ENCODE measurements around the gene NXPH3.

NXPH3 gene

DNA sequence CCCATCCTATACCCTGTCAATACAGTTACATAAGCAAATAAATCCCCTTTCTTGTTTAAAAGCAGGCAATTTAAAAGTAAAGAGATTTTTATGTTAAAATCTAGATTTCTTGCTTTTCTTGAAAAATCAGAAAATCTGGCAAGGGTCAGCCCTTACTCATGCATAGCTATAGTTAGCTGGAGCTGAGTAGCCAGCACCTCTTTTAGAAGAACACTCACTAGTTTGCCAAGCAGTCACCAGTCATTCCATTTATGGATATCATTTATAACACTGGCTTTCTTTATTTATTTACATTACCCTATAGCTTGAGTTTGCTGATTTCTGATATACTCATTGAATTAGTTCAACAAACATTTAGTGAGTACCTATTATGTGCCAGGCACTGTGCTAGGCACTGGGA is 45.7 kb downstream of the NXPH3 start:
- Histone ChIP-seq H3K27ac (ENCODE audit: low read length) (no peak overlapping the region), H3K9me3 (replicated peaks; ENCODE audit: insufficient read depth, low read length) (no peaks in the 10 kb centered on the region), H3K4me3 (ENCODE audit: low read length) (no peak overlapping the region), H3K9ac (ENCODE audit: low read length) (no peak overlapping the region), H3F3A (ENCODE audit: insufficient read depth, low read length) (peaks cover 23% of the 10 kb centered on the region), H3K9me2 (replicated peaks; ENCODE audit: insufficient read depth, low read length) (no peaks in the 10 kb centered on the region), H3K79me2 (ENCODE audit: low read length) (peaks cover 65% of the 10 kb centered on the region), H4K20me1 (ENCODE audit: insufficient read depth, low read length) (no peaks in the 10 kb centered on the region), H3K4me1 (ENCODE audit: low read length) (peaks cover 28% of the 10 kb centered on the region), H2AFZ (ENCODE audit: low read length) (no peak overlapping the region), H3K4me2 (ENCODE audit: low read depth, low read length) (no peak overlapping the region), H3K36me3 (replicated peaks; ENCODE audit: insufficient read depth, low read length) (0 out of 2 replicates have a peak, but pooled peaks cover 2% of the 10 kb centered on the region), H3K27me3 (replicated peaks; ENCODE audit: insufficient read depth, low read length) (no peaks in the 10 kb centered on the region)
- DNase-seq = no peak
- TF ChIP-seq CTCF (IDR thresholded peaks at IDR 0.05; ENCODE audit: low read length) (no peak), EZH2phosphoT487 (IDR thresholded peaks at IDR 0.05; ENCODE audit: low read length) (no peak), EZH2 (optimal IDR thresholded peaks at IDR 0.05; ENCODE audit: low read depth, low read length) (no peak)

GRCh38 chr17:49621946-49622529 is 46.4 kb downstream of the NXPH3 start:
- no peak for DNase-seq
- Histone ChIP-seq H3K27me3 (replicated peaks; ENCODE audit: insufficient read depth, low read length) (no peaks in the 10 kb centered on the region), H3K9me2 (replicated peaks; ENCODE audit: insufficient read depth, low read length) (no peaks in the 10 kb centered on the region), H3K79me2 (ENCODE audit: low read length) (peaks cover 69% of the 10 kb centered on the region), H3K36me3 (replicated peaks; ENCODE audit: insufficient read depth, low read length) (0 out of 2 replicates have a peak, but pooled peaks cover 2% of the 10 kb centered on the region), H3K4me2 (ENCODE audit: low read depth, low read length) (no peak overlapping the region), H4K20me1 (ENCODE audit: insufficient read depth, low read length) (no peaks in the 10 kb centered on the region), H3K4me1 (ENCODE audit: low read length) (peaks cover 25% of the 10 kb centered on the region), H3F3A (ENCODE audit: insufficient read depth, low read length) (peaks cover 18% of the 10 kb centered on the region), H3K9ac (ENCODE audit: low read length) (no peak overlapping the region), H2AFZ (ENCODE audit: low read length) (no peak overlapping the region), H3K27ac (ENCODE audit: low read length) (no peak overlapping the region), H3K4me3 (ENCODE audit: low read length) (no peak overlapping the region), H3K9me3 (replicated peaks; ENCODE audit: insufficient read depth, low read length) (no peaks in the 10 kb centered on the region)
- TF ChIP-seq CTCF (IDR thresholded peaks at IDR 0.05; ENCODE audit: low read length) = no peak
- TF ChIP-seq EZH2 (optimal IDR thresholded peaks at IDR 0.05; ENCODE audit: low read depth, low read length) = no peak
- no peak for TF ChIP-seq EZH2phosphoT487 (IDR thresholded peaks at IDR 0.05; ENCODE audit: low read length)

DNA sequence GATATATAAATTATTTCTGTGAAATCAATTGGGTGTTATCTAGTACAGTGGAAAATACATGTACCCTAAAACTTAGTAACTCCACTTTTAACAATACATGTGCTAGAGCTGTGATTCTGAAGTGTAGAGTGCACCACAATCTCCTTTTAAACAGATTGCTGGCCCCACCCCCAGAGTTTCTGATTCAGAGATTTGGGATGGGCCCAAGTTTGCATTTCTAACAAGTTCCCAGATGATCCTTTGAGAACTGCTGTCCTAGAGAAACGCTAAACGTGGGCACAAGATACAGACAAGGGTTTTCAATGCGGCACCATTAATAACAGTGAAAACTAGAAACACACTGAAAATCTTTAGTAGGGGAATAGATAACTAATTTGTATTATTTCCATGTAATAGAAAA is 49.2 kb downstream of the NXPH3 start:
- no peaks in the 10 kb centered on the region for H3F3A ChIP-seq (ENCODE audit: insufficient read depth, low read length)
- no peaks in the 10 kb centered on the region for H3K9me2 ChIP-seq (replicated peaks; ENCODE audit: insufficient read depth, low read length)
- no peaks in the 10 kb centered on the region for H3K4me1 ChIP-seq (ENCODE audit: low read length)
- peaks cover 85% of the 10 kb centered on the region for H3K79me2 ChIP-seq (ENCODE audit: low read length)
- no peak overlapping the region for H3K9ac ChIP-seq (ENCODE audit: low read length)
- no peak overlapping the region for H3K4me3 ChIP-seq (ENCODE audit: low read length)
- H2AFZ ChIP-seq (ENCODE audit: low read length) = no peak overlapping the region
- no peak for TF ChIP-seq EZH2 (optimal IDR thresholded peaks at IDR 0.05; ENCODE audit: low read depth, low read length)
- no peak for TF ChIP-seq EZH2phosphoT487 (IDR thresholded peaks at IDR 0.05; ENCODE audit: low read length)
- TF ChIP-seq CTCF (IDR thresholded peaks at IDR 0.05; ENCODE audit: low read length) = no peak
- H3K36me3 ChIP-seq (replicated peaks; ENCODE audit: insufficient read depth, low read length) = 0 out of 2 replicates have a peak, but pooled peaks cover 2% of the 10 kb centered on the region
- no peak for DNase-seq
- H4K20me1 ChIP-seq (ENCODE audit: insufficient read depth, low read length) = no peaks in the 10 kb centered on the region
- no peaks in the 10 kb centered on the region for H3K9me3 ChIP-seq (replicated peaks; ENCODE audit: insufficient read depth, low read length)
- H3K27ac ChIP-seq (ENCODE audit: low read length) = no peak overlapping the region
- no peaks in the 10 kb centered on the region for H3K27me3 ChIP-seq (replicated peaks; ENCODE audit: insufficient read depth, low read length)
- no peak overlapping the region for H3K4me2 ChIP-seq (ENCODE audit: low read depth, low read length)
